ENCODE results near the gene MARCKS. TPM values are rescaled to one million over a fixed set of nuclear protein-coding genes. Genes with fewer than 3 reads are reported as not detected.
A peak's percentile ranks its signal among the peaks of the same experiment; 100 is the strongest.

Gene MARCKS
- 10 to 100 TPM; 12.9 to 65.2 (median 16.1) TPM for total RNA-seq
- 10 to 100 TPM in 1 of 2 donors, 1 to 10 TPM in 1; 6.7 to 12.3 TPM for polyA plus RNA-seq
- long read RNA-seq, donor 1, full-length matches to known transcripts: 15 of 36 reads
- long read RNA-seq, donor 1, partial matches to known transcripts: 0 of 36 reads
- long read RNA-seq, donor 1, other reads (novel, unspliced or antisense): 21 of 36 reads
- long read RNA-seq, donor 2, full-length matches to known transcripts: 14 of 45 reads
- long read RNA-seq, donor 2, partial matches to known transcripts: 27 of 45 reads
- long read RNA-seq, donor 2, other reads (novel, unspliced or antisense): 4 of 45 reads
- long read RNA-seq, donor 3, partial matches to known transcripts: 0 of 4 reads
- long read RNA-seq, donor 3, other reads (novel, unspliced or antisense): 4 of 4 reads

GRCh38 chr6:113856625-113857555 lies at the start of gene MARCKS:
Gene MARCKS (plus strand): TSS chr6:113857345. CDS start chr6:113857746, 401 bp downstream.
- peak; percentile 81 to 82 for DNase-seq
- H3K27me3 ChIP-seq: peaks cover 0 to 9% (median 0%) of the 10 kb centered on the region in 7 donors
- peak within 1 kb of the TSS; percentile 92 to 99 (median 94) for H3K27ac ChIP-seq
- TF ChIP-seq CTCF (IDR thresholded peaks at IDR 0.05): no peak
- peak; percentile 71 to 84 (median 77) for ATAC-seq
- intact Hi-C loops (cut with DNase I): loop anchor here (2.0 to 10.0 kb wide), 22 partner anchors 50 to 1075 kb away; no protein-coding TSS in a partner anchor
- H3K4me1 ChIP-seq: peaks cover 0 to 39% (median 24%) of the 10 kb centered on the region in 9 donors
- H3K36me3 ChIP-seq: peaks cover 0 to 15% (median 0%) of the 10 kb centered on the region in 9 donors
- no peaks in the 10 kb centered on the region for H3K9me3 ChIP-seq
- peak within 1 kb of the TSS; percentile 70 to 93 (median 76) for H3K4me3 ChIP-seq
- WGBS, 2 donors: 1% methylated on average over 49 of the region's 49 CpGs

- H3K27me3 ChIP-seq: no peaks in the 10 kb centered on the region
- H3K36me3 ChIP-seq: no peaks in the 10 kb centered on the region
- H3K4me1 ChIP-seq: peaks cover 0 to 60% (median 0%) of the 10 kb centered on the region in 9 donors
- DNase-seq (no peak), ATAC-seq (peak in 4 of 8 donors; percentile 31 to 47 (median 41))
- H3K4me3 ChIP-seq: no peak overlapping the region
- H3K27ac ChIP-seq: peak overlapping the region in 1 of 10 donors; percentile 73
- intact Hi-C loops (cut with DNase I): no loop called here
- H3K9me3 ChIP-seq: peaks cover 0 to 13% (median 0%) of the 10 kb centered on the region in 11 donors
- WGBS, 2 donors: 87 to 90% methylated on average over 5 of the region's 5 CpGs
- TF ChIP-seq CTCF (IDR thresholded peaks at IDR 0.05): no peak
These were observed 47.3 kb upstream of the MARCKS start for GRCh38 chr6:113809826-113810225.

- no peaks in the 10 kb centered on the region for H3K36me3 ChIP-seq
- no peak for TF ChIP-seq CTCF (IDR thresholded peaks at IDR 0.05)
- peaks cover 0 to 7% (median 0%) of the 10 kb centered on the region in 11 donors for H3K9me3 ChIP-seq
- ATAC-seq: peak in 2 of 8 donors; percentile 44 to 46
- WGBS, 2 donors: 63 to 78% methylated on average over 3 of the region's 3 CpGs
- no peak for DNase-seq
- H3K4me1 ChIP-seq: peaks cover 0 to 32% (median 0%) of the 10 kb centered on the region in 9 donors
- H3K27ac ChIP-seq: peak overlapping the region in 3 of 10 donors; percentile 6 to 29 (median 17)
- no peak overlapping the region for H3K4me3 ChIP-seq
- intact Hi-C loops (cut with DNase I): no loop called here
- no peaks in the 10 kb centered on the region for H3K27me3 ChIP-seq
These were observed 44.0 kb upstream of the MARCKS start for GRCh38 chr6:113813142-113813541.

- Histone ChIP-seq H3K27ac (peak overlapping the region in 3 of 10 donors; percentile 4 to 24 (median 9)), H3K27me3 (no peaks in the 10 kb centered on the region), H3K4me3 (no peak overlapping the region), H3K36me3 (no peaks in the 10 kb centered on the region), H3K9me3 (no peaks in the 10 kb centered on the region), H3K4me1 (peaks cover 0 to 17% (median 0%) of the 10 kb centered on the region in 9 donors)
- intact Hi-C loops (cut with DNase I): no loop called here
- no peak for TF ChIP-seq CTCF (IDR thresholded peaks at IDR 0.05)
- 86% methylated on average over 1 of the region's 1 CpG for WGBS, 2 donors
- no peak for ATAC-seq
- no peak for DNase-seq
These were observed 38.6 kb upstream of the MARCKS start for GRCh38 chr6:113818578-113818977.

All from heart right ventricle (tissue), 16 donors.